Renal cortical epithelial cell (primary cell): Measurements from ENCODE around the gene GNA14. TPM values are rescaled to one million over a fixed set of nuclear protein-coding genes. Genes with fewer than 3 reads are reported as not detected.
"Not testable (repeated sequence)": the region's sequence is repeated elsewhere in the genome, so short reads cannot be mapped to it uniquely, and the experiment has no call there.

Experiments
- DNase-seq: peaks from one replicate; pipeline ENCODE4 v3.0.0-alpha.2; 2011; ENCODE audit warnings: low read depth
- total RNA-seq: library from RNA; depleted of rRNA; stranded (reverse); fragments of >200 nt; gene quantifications from 2 replicates; pipeline ENCODE4 v1.2.3, GENCODE V29; 2014

GNA14 gene
- total RNA-seq, 1 donor from 2014 or later, result 0.10 TPM

GRCh38 chr9:77643871-77644270, 4.3 kb downstream of the GNA14 start:
- no peak for DNase-seq

- no peak for DNase-seq
Measured at GRCh38 chr9:77640741-77641580, 7.2 kb downstream of the GNA14 start.

- DNase-seq, result no peak
Measured at GRCh38 chr9:77632652-77633051, 15.5 kb downstream of the GNA14 start.

- not testable (repeated sequence) for DNase-seq
Measured at GRCh38 chr9:77628864-77629263, 19.3 kb downstream of the GNA14 start.

GRCh38 chr9:77616191-77616590, 31.9 kb downstream of the GNA14 start:
- DNase-seq, result peak; percentile 4

GRCh38 chr9:77614645-77615044, 33.5 kb downstream of the GNA14 start:
- DNase-seq, result no peak

GRCh38 chr9:77606526-77606925, 41.6 kb downstream of the GNA14 start:
- no peak for DNase-seq

- no peak for DNase-seq
Measured at GRCh38 chr9:77605449-77606220, 42.5 kb downstream of the GNA14 start.

GRCh38 chr9:77604316-77604715, 43.8 kb downstream of the GNA14 start:
- no peak for DNase-seq

GRCh38 chr9:77602852-77603251, 45.3 kb downstream of the GNA14 start:
- DNase-seq, result no peak

- DNase-seq, result no peak
Measured at GRCh38 chr9:77601476-77602099, 46.5 kb downstream of the GNA14 start.

GRCh38 chr9:77600810-77601209, 47.3 kb downstream of the GNA14 start:
- DNase-seq, result no peak

- no peak for DNase-seq
Measured at GRCh38 chr9:77599492-77599891, 48.6 kb downstream of the GNA14 start.

GRCh38 chr9:77598991-77599390, 49.1 kb downstream of the GNA14 start:
- DNase-seq, result no peak

- DNase-seq, result no peak
Measured at GRCh38 chr9:77598524-77598923, 49.6 kb downstream of the GNA14 start.

GRCh38 chr9:77597057-77597456, 51.1 kb downstream of the GNA14 start:
- DNase-seq, result no peak

GRCh38 chr9:77595426-77596095, 52.6 kb downstream of the GNA14 start:
- DNase-seq, result no peak

- no peak for DNase-seq
Measured at GRCh38 chr9:77594963-77595362, 53.2 kb downstream of the GNA14 start.

GRCh38 chr9:77593528-77593927, 54.6 kb downstream of the GNA14 start:
- no peak for DNase-seq

- DNase-seq, result no peak
Measured at GRCh38 chr9:77592476-77592875, 55.6 kb downstream of the GNA14 start.

- peak; percentile 12 for DNase-seq
Measured at GRCh38 chr9:77589046-77589795, 58.9 kb downstream of the GNA14 start.
